Esophagus muscularis mucosa (tissue), 4 donors: ENCODE data around the gene ZNF483. TPM values are rescaled to one million over a fixed set of nuclear protein-coding genes. Genes with fewer than 3 reads are reported as not detected.
"Not testable (repeated sequence)": the region's sequence is repeated elsewhere in the genome, so short reads cannot be mapped to it uniquely, and the experiment has no call there.

Source experiments
- DNase-seq: peaks from one replicate; pipeline ENCODE4 v3.0.0-alpha.2; 2017; ENCODE audit errors: extremely low spot score
- H3K27ac ChIP-seq, 4 donors: fragments of 200-600 bp; sonication (generic); replicated peaks in 1 of 4; 1 replicate in 3 of 4; 2 replicates in 1 of 4; pipeline ENCODE4 v1.5.1; 2016 to 2019; ENCODE audit warnings: mild to moderate bottlenecking in 1 of 4
- H3K27me3 ChIP-seq, 4 donors: fragments of 200-600 bp; sonication (generic); one replicate each; pipeline versions ENCODE4 v1.5.1 to v1.6.0; 2016 to 2019
- H3K36me3 ChIP-seq, 4 donors: fragments of 200-600 bp; sonication (generic); one replicate each; pipeline ENCODE4 v1.5.1; 2016 to 2019
- H3K4me1 ChIP-seq, 4 donors: fragments of 200-600 bp; sonication (generic); one replicate each; pipeline ENCODE4 v1.5.1; 2016 to 2019
- H3K4me3 ChIP-seq, 4 donors: fragments of 200-600 bp; sonication (generic); 1 replicate in 2 of 4; 2 replicates in 2 of 4; pipeline ENCODE4 v1.5.1; 2016 to 2019; ENCODE audit warnings: mild to moderate bottlenecking in 4 of 4, moderate library complexity in 1 of 4
- H3K9me3 ChIP-seq, 4 donors: fragments of 200-600 bp; sonication (generic); 1 replicate in 3 of 4; 2 replicates in 1 of 4; pipeline ENCODE4 v1.5.1; 2016 to 2019
- CTCF ChIP-seq, 3 experiments: fragments of 200-600 bp in 2 of 3; fragments of 450-650 bp in 1 of 3; sonication (generic) in 2 of 3; IDR thresholded peaks; one replicate each; pipeline ENCODE4 v1.5.1; 2017 to 2019; ENCODE audit warnings: antibody characterized with exemption in 3 of 3, mild to moderate bottlenecking in 2 of 3, moderate library complexity in 1 of 3
- EP300 ChIP-seq: sonication (generic); formaldehyde crosslinking; IDR thresholded peaks from one replicate; pipeline ENCODE4 v1.6.1; 2017; ENCODE audit warnings: antibody characterized with exemption
- POLR2A ChIP-seq: fragments of 450-650 bp; IDR thresholded peaks from one replicate; pipeline ENCODE4 v1.6.1; 2017; ENCODE audit warnings: antibody characterized with exemption, moderate library complexity, mild to moderate bottlenecking, low read depth
- POLR2AphosphoS5 ChIP-seq, 2 donors: sonication (generic); formaldehyde crosslinking; IDR thresholded peaks; one replicate each; pipeline ENCODE4 v1.6.1; 2017; ENCODE audit warnings: antibody characterized with exemption in 2 of 2
- WGBS: methylation state at CpG from one replicate; pipeline ENCODE4 v1.1.5; 2018; 5-methylcytosine and 5-hydroxymethylcytosine counted together
- intact Hi-C: fragments of 100-400 bp; cut with DNase I; formaldehyde crosslinking; loops from one replicate; pipeline ENCODE4 v1.15.1; 2023
- total RNA-seq, 4 donors: library from RNA; depleted of rRNA; stranded (reverse); fragments of >200 nt; gene quantifications; one replicate each; pipeline versions ENCODE4 v1.1.0 to v1.2.1, GENCODE V29; 2016

The ZNF483 gene
- total RNA-seq, 4 donors from 2014 or later = 11.0 to 15.0 (median 14.5) TPM

- no peak for DNase-seq
- peaks cover 0 to 28% (median 0%) of the 10 kb centered on the region in 4 donors for H3K27me3 ChIP-seq
- intact Hi-C loops = no loop called here
Measured at GRCh38 chr9:111613436-111614040, 88.6 kb downstream of the ZNF483 start.

GRCh38 chr9:111615928-111616327 lies 90.9 kb downstream of the ZNF483 start:
- TF ChIP-seq POLR2AphosphoS5 (IDR thresholded peaks at IDR 0.05) (no peak), CTCF (IDR thresholded peaks at IDR 0.05) (no peak), POLR2A (no peak), EP300 (no peak)
- Histone ChIP-seq H3K36me3 (no peaks in the 10 kb centered on the region), H3K4me3 (no peak overlapping the region), H3K27me3 (peaks cover 0 to 21% (median 0%) of the 10 kb centered on the region in 4 donors), H3K4me1 (no peaks in the 10 kb centered on the region), H3K27ac (no peak overlapping the region), H3K9me3 (no peaks in the 10 kb centered on the region)
- intact Hi-C loops = no loop called here
- DNase-seq = no peak
- 47% methylated on average over 3 of the region's 3 CpGs for WGBS

More at GRCh38 chr9:111613436-111614040, 88.6 kb downstream of the ZNF483 start:
- Histone ChIP-seq H3K4me1 (no peaks in the 10 kb centered on the region), H3K4me3 (no peak overlapping the region), H3K27ac (no peak overlapping the region), H3K36me3 (no peaks in the 10 kb centered on the region), H3K9me3 (no peaks in the 10 kb centered on the region)
- WGBS = 33% methylated on average over 4 of the region's 4 CpGs
- TF ChIP-seq POLR2AphosphoS5 (IDR thresholded peaks at IDR 0.05) (no peak), POLR2A (no peak), CTCF (IDR thresholded peaks at IDR 0.05) (no peak), EP300 (no peak)

GRCh38 chr9:111617349-111617748 lies 92.4 kb downstream of the ZNF483 start:
- intact Hi-C loops, DNase-seq, H3K4me3 ChIP-seq, H3K9me3 ChIP-seq, H3K4me1 ChIP-seq, H3K36me3 ChIP-seq, H3K27ac ChIP-seq: not testable (repeated sequence)
- 100% methylated on average over 5 of the region's 29 CpGs for WGBS
- peaks cover 0 to 13% (median 0%) of the 10 kb centered on the region in 4 donors for H3K27me3 ChIP-seq

GRCh38 chr9:111621895-111622480 lies 97.0 kb downstream of the ZNF483 start:
- Histone ChIP-seq H3K4me3 (no peak overlapping the region), H3K4me1 (peaks cover 0 to 2% (median 0%) of the 10 kb centered on the region in 4 donors), H3K27ac (no peak overlapping the region), H3K36me3 (no peaks in the 10 kb centered on the region), H3K9me3 (no peaks in the 10 kb centered on the region), H3K27me3 (peaks cover 0 to 5% (median 0%) of the 10 kb centered on the region in 4 donors)
- TF ChIP-seq CTCF (IDR thresholded peaks at IDR 0.05) (peak; percentile 72 to 87 (median 86)), EP300 (no peak)
- DNase-seq = no peak
- intact Hi-C loops = loop anchor here (2.0 kb wide), 1 partner anchor 23 kb away; the partner anchor contains the start of gene PTGR1
- WGBS = 18% methylated on average over 2 of the region's 2 CpGs

- WGBS = 74% methylated on average over 3 of the region's 3 CpGs
- Histone ChIP-seq H3K27me3 (peaks cover 0 to 5% (median 0%) of the 10 kb centered on the region in 4 donors), H3K27ac (no peak overlapping the region), H3K9me3 (no peaks in the 10 kb centered on the region), H3K4me1 (peaks cover 0 to 2% (median 0%) of the 10 kb centered on the region in 4 donors), H3K36me3 (no peaks in the 10 kb centered on the region), H3K4me3 (no peak overlapping the region)
- intact Hi-C loops = loop anchor here (2.0 kb wide), 1 partner anchor 24 kb away; the partner anchor contains the start of gene PTGR1
- TF ChIP-seq EP300 (no peak), CTCF (IDR thresholded peaks at IDR 0.05) (no peak), POLR2AphosphoS5 (IDR thresholded peaks at IDR 0.05) (no peak), POLR2A (no peak)
- no peak for DNase-seq
Measured at GRCh38 chr9:111622626-111623025, 97.6 kb downstream of the ZNF483 start.

Other genes with a start within 250 kb of the ZNF483 start
- not detected for gene OR2K2, start 195.0 kb upstream of the ZNF483 start, total RNA-seq
- gene ECPAS, start 40.8 kb upstream of the ZNF483 start, total RNA-seq = 10 to 100 TPM; 72.9 to 89.3 (median 80.6) TPM
- gene PTGR1, start 74.5 kb downstream of the ZNF483 start, total RNA-seq = 10 to 100 TPM; 18.5 to 43.5 (median 35.9) TPM
- gene DNAJC25, start 106.2 kb downstream of the ZNF483 start, total RNA-seq = 10 to 100 TPM in 1 of 4 donors, 1 to 10 TPM in 3; 8.8 to 12.0 (median 9.5) TPM
- 10 to 100 TPM; 28.4 to 94.3 (median 66.1) TPM for gene GNG10, start 136.4 kb downstream of the ZNF483 start, total RNA-seq